Measurements from ENCODE around the gene CARNS1.
"Not testable (repeated sequence)": the region's sequence is repeated elsewhere in the genome, so short reads cannot be mapped to it uniquely, and the experiment has no call there.

Gene CARNS1

DNA sequence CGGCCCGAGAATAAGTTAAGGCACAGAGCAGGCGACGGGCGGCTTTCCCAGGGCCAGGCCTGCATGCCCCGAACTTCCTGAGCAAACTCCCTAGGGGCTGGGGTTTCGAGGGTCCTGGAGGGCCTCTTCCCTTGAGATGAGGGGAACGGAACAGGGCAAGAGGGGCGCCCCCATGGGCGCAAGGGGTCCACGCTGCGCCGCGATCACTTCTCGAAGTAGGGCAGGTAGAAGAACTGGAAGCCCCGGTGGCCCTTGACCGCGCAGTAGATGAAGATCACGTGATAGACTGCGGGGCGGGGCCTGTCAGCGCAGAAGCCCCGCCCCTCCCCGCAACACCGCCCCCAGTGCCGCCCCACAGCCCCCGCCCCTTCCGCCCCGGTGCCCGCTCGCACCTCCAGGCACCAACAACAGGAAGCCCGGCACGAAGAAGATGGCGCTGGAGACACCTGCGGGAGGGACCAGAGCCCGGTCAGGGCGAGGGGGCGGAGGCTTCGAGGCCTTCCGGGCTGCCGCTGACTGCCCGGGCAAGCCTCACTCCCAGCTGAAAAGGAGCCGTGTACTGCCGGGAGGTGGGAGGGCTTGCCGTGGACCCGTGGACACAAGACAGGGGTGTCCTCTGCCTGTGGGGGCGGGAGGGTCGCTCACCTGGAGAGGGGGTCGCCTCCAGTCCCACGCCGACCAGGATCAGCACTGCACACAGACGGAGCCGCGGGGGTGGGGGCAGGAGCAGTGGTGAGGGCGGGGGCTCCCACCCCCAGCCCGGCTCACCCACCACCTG is 49.1 kb downstream of the CARNS1 start:
- TF ChIP-seq, protein P1, sequence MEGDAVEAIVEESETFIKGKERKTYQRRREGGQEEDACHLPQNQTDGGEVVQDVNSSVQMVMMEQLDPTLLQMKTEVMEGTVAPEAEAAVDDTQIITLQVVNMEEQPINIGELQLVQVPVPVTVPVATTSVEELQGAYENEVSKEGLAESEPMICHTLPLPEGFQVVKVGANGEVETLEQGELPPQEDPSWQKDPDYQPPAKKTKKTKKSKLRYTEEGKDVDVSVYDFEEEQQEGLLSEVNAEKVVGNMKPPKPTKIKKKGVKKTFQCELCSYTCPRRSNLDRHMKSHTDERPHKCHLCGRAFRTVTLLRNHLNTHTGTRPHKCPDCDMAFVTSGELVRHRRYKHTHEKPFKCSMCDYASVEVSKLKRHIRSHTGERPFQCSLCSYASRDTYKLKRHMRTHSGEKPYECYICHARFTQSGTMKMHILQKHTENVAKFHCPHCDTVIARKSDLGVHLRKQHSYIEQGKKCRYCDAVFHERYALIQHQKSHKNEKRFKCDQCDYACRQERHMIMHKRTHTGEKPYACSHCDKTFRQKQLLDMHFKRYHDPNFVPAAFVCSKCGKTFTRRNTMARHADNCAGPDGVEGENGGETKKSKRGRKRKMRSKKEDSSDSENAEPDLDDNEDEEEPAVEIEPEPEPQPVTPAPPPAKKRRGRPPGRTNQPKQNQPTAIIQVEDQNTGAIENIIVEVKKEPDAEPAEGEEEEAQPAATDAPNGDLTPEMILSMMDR (IDR thresholded peaks at IDR 0.05; ENCODE audit: low read depth, low read length), result no peak
- H3K4me3 ChIP-seq (ENCODE audit: low read depth, low read length), result no peak overlapping the region

DNA sequence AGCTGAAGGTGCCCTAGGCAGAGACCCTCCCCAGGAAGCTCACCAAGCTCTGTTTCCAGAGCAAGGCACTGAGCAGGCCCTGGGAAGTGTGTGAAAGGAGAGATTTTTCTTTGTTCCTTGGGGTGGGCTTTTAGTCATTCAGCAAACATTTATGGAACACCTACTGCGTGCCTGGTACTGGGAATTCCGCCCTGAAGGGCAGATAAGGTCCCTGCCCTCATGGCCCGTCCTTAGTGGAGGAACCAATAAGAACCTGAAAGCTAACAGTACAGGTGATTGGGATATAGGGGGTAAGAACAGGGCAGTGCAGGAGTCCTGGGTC is 49.7 kb downstream of the CARNS1 start:
- TF ChIP-seq, protein P1 (IDR thresholded peaks at IDR 0.05; ENCODE audit: low read depth, low read length), result no peak
- H3K4me3 ChIP-seq (ENCODE audit: low read depth, low read length), result no peak overlapping the region

DNA sequence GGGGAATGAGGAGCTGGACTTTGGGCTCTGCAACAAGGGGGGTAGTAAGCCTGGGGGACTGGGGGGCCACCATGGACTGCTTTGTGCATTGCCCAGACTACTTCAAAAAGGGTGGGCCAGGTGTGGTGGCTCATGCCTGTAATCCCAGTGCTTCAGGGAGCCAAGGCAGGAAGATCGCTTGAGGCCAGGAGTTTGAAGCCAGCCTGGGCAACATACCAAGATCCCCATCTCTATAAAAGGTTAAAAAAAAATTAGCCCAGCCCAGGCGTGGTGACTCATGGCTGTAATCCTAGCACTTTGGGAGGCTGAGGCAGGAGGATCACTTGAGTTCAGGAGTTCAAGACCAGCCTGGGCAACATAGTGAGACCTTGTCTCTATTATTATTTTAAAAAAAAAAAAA is 50.1 kb downstream of the CARNS1 start:
- H3K4me3 ChIP-seq (ENCODE audit: low read depth, low read length), result not testable (repeated sequence)

DNA sequence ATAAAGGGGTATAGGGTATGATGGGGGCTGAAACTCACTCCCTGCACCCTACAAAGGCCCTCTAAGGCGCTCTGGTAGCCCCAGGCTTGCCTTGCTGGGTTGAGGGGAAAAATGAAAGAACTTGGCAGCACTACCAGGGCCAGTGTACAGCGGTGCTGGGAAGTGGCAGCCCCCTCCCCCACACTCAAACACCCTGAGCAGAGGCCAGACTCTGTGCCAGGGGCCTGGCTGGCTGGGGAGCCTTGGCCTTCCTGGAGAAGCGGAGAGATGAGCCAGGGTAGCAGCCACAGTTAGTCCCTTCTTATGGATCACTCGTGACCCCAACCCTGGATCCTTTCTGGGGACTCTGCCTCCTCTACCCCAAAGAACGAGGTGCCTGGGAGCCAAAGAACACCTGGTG is 50.9 kb downstream of the CARNS1 start:
- no peak overlapping the region for H3K4me3 ChIP-seq (ENCODE audit: low read depth, low read length)
- TF ChIP-seq, protein P1 (IDR thresholded peaks at IDR 0.05; ENCODE audit: low read depth, low read length), result no peak

DNA sequence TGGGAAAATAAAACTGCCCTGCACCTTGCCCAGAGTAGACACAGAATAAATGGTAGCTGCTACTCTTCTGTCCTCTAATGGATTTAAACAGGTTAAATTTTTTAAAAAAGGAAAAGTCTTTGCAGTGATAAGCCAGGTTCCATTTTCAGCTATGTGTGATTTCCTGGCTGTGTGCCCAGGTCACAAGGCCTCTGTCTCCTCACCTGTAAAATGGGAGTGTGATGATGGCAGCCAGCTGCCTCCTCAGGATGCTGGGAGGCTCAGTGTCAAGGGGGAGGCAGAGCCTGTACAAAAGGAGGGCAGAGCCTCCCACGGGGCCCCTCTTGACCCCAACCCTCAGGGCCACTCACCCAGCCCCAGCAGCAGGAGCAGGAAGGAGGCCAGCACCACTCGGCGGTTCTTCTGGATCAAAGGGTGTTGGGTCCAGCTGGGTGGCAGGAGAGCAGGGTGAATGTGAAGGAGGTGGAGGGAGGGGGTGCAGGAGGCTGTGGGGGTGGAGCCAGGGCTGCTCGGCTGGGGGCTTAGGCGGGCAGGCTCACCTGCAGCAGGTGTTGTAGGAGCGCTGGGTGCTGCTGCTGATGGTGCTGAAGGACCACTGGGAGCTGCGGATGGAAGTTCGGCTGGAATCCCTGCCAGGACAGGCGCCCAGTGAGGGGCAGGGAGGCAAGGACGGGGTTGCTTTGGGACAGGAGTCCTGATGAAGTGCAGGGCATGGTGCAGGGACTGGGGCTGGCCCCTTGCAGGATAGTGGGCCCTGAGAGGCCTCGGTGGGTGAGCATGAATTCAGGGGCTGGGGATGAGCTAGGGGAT is 51.7 kb downstream of the CARNS1 start:
- TF ChIP-seq, protein P1 (IDR thresholded peaks at IDR 0.05; ENCODE audit: low read depth, low read length), result no peak
- H3K4me3 ChIP-seq (ENCODE audit: low read depth, low read length), result no peak overlapping the region

DNA sequence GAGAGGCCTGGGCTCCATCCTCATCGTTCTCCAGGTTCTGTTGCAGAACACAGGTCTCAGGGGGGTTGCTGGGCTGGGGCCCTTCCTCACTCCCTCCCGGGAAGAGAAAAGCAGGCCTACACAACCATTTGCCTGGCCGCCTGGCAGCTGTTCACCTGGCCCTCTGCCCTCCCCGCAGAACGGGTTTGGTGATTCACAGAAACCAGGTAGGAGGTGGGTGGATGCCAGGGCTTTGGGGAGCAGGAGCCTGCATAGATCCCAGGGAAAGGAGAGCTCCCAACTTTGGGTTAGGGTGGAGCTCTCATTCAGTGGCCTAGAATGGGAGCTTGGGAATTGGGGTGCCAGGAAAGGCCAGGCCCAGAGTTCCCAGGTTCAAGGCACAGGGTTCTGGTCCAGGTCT is 52.6 kb downstream of the CARNS1 start:
- TF ChIP-seq, protein P1 (IDR thresholded peaks at IDR 0.05; ENCODE audit: low read depth, low read length), result no peak
- H3K4me3 ChIP-seq (ENCODE audit: low read depth, low read length), result peak overlapping the region; percentile 81

DNA sequence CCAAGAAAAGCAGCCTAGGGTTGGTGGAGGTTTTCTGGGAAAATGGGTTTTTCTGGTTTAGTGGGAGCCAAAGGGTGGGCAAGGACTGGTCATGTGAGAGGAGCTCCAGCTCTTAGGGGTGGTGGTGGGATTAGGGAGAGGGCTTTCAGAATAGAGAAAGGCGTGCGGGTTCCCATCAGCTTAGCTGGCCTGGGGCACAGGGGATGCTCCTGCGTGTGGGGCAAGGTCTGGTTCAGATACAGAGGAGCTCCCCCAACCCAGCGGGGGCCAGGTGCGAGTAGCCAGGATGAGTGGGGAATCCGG is 52.9 kb downstream of the CARNS1 start:
- peak overlapping the region; percentile 81 for H3K4me3 ChIP-seq (ENCODE audit: low read depth, low read length)
- TF ChIP-seq, protein P1 (IDR thresholded peaks at IDR 0.05; ENCODE audit: low read depth, low read length), result no peak

Data from WI38 (cell line).